ENCODE data around the gene IQCE.

DNA sequence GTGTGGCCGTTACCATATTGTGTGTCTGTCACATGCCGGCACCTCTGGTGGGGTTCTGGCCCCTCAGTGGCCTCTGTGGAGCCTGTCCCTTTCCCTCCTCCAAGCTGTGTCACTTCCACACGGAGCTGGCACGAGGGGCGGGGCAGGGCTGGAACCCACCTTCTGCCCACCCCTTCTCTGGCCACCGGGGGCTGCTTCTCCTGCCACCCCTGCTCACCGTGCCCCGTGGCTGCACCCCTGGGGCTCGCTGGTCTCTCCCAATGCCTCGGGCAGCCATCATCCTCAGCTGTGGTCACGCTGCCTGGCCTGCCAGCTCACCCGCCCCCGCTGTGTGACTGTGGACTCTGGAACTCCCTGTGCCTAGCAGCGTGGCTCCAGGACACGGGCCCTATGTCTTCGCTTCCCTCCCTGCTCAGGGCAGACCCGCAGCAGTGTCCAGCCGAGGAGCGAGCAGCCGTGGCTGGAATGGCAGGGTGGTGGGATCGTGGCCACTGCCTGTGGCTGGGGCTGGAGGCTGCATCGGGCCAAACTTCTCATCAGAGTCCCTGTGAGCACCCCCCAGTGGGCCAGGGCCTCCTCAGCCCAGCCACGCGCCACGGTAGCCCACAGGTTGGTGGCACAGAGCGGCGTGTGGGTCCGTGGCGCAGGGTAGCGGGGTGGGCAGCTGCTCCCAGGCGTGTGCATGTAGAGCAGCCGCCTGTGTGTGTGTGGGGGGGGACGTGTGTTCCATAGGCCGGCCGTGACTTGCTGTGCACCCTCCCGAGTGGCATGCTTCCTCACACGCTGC, 81.1 kb downstream of the IQCE start:
- TF ChIP-seq POLR2A (IDR thresholded peaks at IDR 0.05; ENCODE audit: low read length) (no peak), GATA1 (IDR thresholded peaks at IDR 0.05; ENCODE audit: low read depth, low read length) (no peak)

Measured in erythroblast (primary cell).